H9 (cell line): ENCODE results near the gene OOSP3. TPM values are rescaled to one million over a fixed set of nuclear protein-coding genes. Genes with fewer than 3 reads are reported as not detected.

Experiments
- DNase-seq: peaks from one replicate; pipeline ENCODE4 v3.0.0-alpha.2; 2017
- H2AFZ ChIP-seq: one replicate; pipeline ENCODE4 v1.6.1; 2013; ENCODE audit warnings: mild to moderate bottlenecking, low read length, control low read depth, moderate library complexity
- H2AK5ac ChIP-seq: 2 replicates; pipeline ENCODE4 v1.6.1; 2013; ENCODE audit warnings: low read length, control low read depth, mixed read lengths; ENCODE audit not compliant: insufficient read length
- H2BK120ac ChIP-seq: one replicate; pipeline ENCODE4 v1.6.1; 2013; ENCODE audit warnings: low read depth, mild to moderate bottlenecking, low read length, control low read depth, inconsistent platforms; ENCODE audit not compliant: poor library complexity, severe bottlenecking
- H2BK12ac ChIP-seq: 2 replicates; pipeline ENCODE4 v1.6.1; 2013; ENCODE audit warnings: low read length, control low read depth, mixed read lengths, low read depth; ENCODE audit not compliant: insufficient read length
- H2BK15ac ChIP-seq: 2 replicates; pipeline ENCODE4 v1.6.1; 2013; ENCODE audit warnings: low read depth, low read length, control low read depth
- H2BK20ac ChIP-seq: one replicate; pipeline ENCODE4 v1.6.1; 2013; ENCODE audit warnings: low read depth, mild to moderate bottlenecking, low read length, control low read depth, inconsistent platforms; ENCODE audit not compliant: poor library complexity, severe bottlenecking
- H2BK5ac ChIP-seq: 2 replicates; pipeline ENCODE4 v1.6.1; 2013; ENCODE audit warnings: low read length, control low read depth, mixed read lengths; ENCODE audit not compliant: insufficient read length
- H3K14ac ChIP-seq: 2 replicates; pipeline ENCODE4 v1.6.1; 2013; ENCODE audit warnings: low read length, control low read depth; ENCODE audit not compliant: insufficient read depth
- H3K18ac ChIP-seq: 2 replicates; pipeline ENCODE4 v1.6.1; 2013; ENCODE audit warnings: low read depth, mild to moderate bottlenecking, mixed read lengths, low read length, control low read depth; ENCODE audit not compliant: insufficient read length
- H3K23ac ChIP-seq: 2 replicates; pipeline ENCODE4 v1.6.1; 2013; ENCODE audit warnings: low read length, control low read depth, mixed read lengths, low read depth; ENCODE audit not compliant: insufficient read length
- H3K23me2 ChIP-seq: 2 replicates; pipeline ENCODE4 v1.6.1; 2013; ENCODE audit warnings: low read depth, mild to moderate bottlenecking, mixed read lengths, low read length, control low read depth; ENCODE audit not compliant: insufficient read length, poor library complexity, severe bottlenecking
- H3K27ac ChIP-seq: 2 replicates; pipeline ENCODE4 v1.5.1; 2013; ENCODE audit warnings: low read length, control low read depth, mixed read lengths, low read depth; ENCODE audit not compliant: insufficient read length
- H3K27me3 ChIP-seq: 2 replicates; pipeline ENCODE4 v1.6.1; 2013; ENCODE audit warnings: low read length, control low read depth, inconsistent platforms; ENCODE audit not compliant: insufficient read depth
- H3K4ac ChIP-seq: 2 replicates; pipeline ENCODE4 v1.6.1; 2013; ENCODE audit warnings: low read depth, mild to moderate bottlenecking, control low read depth, inconsistent platforms, low read length, moderate library complexity
- H3K4me1 ChIP-seq: 2 replicates; pipeline ENCODE4 v1.6.1; 2013; ENCODE audit warnings: low read length, control low read depth, inconsistent platforms; ENCODE audit not compliant: insufficient read depth
- H3K4me2 ChIP-seq: 2 replicates; pipeline ENCODE4 v1.6.1; 2013; ENCODE audit warnings: low read length, control low read depth, mixed read lengths; ENCODE audit not compliant: insufficient read length, insufficient read depth
- H3K56ac ChIP-seq: 2 replicates; pipeline ENCODE4 v1.6.1; 2013; ENCODE audit warnings: low read depth, mild to moderate bottlenecking, mixed read lengths, low read length, control low read depth; ENCODE audit not compliant: insufficient read length
- H3K79me1 ChIP-seq: 2 replicates; pipeline ENCODE4 v1.6.1; 2013; ENCODE audit warnings: low read depth, mild to moderate bottlenecking, moderate library complexity, low read length, control low read depth, inconsistent platforms; ENCODE audit not compliant: insufficient read depth, poor library complexity, severe bottlenecking
- H3K79me2 ChIP-seq: 2 replicates; pipeline ENCODE4 v1.6.1; 2013; ENCODE audit warnings: low read length, control low read depth, inconsistent platforms; ENCODE audit not compliant: insufficient read depth
- H3K9ac ChIP-seq: 2 replicates; pipeline ENCODE4 v1.6.1; 2013; ENCODE audit warnings: low read length, control low read depth, mixed read lengths; ENCODE audit not compliant: insufficient read length; ENCODE audit errors: extremely low read depth
- H3K9me3 ChIP-seq: one replicate; pipeline ENCODE4 v1.6.1; 2013; ENCODE audit warnings: low read depth, low read length, inconsistent platforms; ENCODE audit not compliant: control insufficient read depth
- H3T11ph ChIP-seq: one replicate; pipeline ENCODE4 v1.6.1; 2013; ENCODE audit warnings: mild to moderate bottlenecking, low read length, control low read depth, inconsistent platforms
- H4K20me1 ChIP-seq: one replicate; pipeline ENCODE4 v1.6.1; 2013; ENCODE audit not compliant: control insufficient read depth, insufficient read length, insufficient read depth
- H4K5ac ChIP-seq: 2 replicates; pipeline ENCODE4 v1.6.1; 2013; ENCODE audit warnings: low read depth, mild to moderate bottlenecking, mixed read lengths, low read length, control low read depth; ENCODE audit not compliant: insufficient read length
- H4K8ac ChIP-seq: replicated peaks from 2 replicates; pipeline ENCODE4 v1.6.1; 2013; ENCODE audit warnings: low read length, control low read depth, mixed read lengths, low read depth; ENCODE audit not compliant: insufficient read length
- H4K91ac ChIP-seq: 2 replicates; pipeline ENCODE4 v1.6.1; 2013; ENCODE audit warnings: low read depth, mild to moderate bottlenecking, moderate library complexity, mixed read lengths, low read length, control low read depth; ENCODE audit not compliant: insufficient read length
- H3K27ac Mint-ChIP-seq, 3 experiments: 2 replicates in 2 of 3; 3 replicates in 1 of 3; pipeline ENCODE4 v1.8.0; 2020 to 2021; ENCODE audit warnings: mixed read lengths in 3 of 3, mild to moderate bottlenecking in 1 of 3, moderate library complexity in 1 of 3
- H3K27me3 Mint-ChIP-seq: 2 replicates; pipeline ENCODE4 v1.8.0; 2021; ENCODE audit warnings: low read depth, mild to moderate bottlenecking, moderate library complexity, mixed read lengths
- H3K36me3 Mint-ChIP-seq, 3 experiments: 2 replicates in 2 of 3; 3 replicates in 1 of 3; pipeline ENCODE4 v1.8.0; 2020 to 2021; ENCODE audit warnings: low read depth in 3 of 3, mixed read lengths in 3 of 3; ENCODE audit not compliant: insufficient read depth in 1 of 3
- H3K4me1 Mint-ChIP-seq, 2 experiments: 2 replicates each; pipeline ENCODE4 v1.8.0; 2020; ENCODE audit warnings: mixed read lengths in 2 of 2
- H3K4me3 Mint-ChIP-seq, 2 experiments: 2 replicates in 1 of 2; 3 replicates in 1 of 2; pipeline ENCODE4 v1.8.0; 2020 to 2021; ENCODE audit warnings: mild to moderate bottlenecking in 2 of 2, mixed read lengths in 2 of 2, moderate library complexity in 1 of 2
- H3K9me3 Mint-ChIP-seq, 2 experiments: 2 replicates in 1 of 2; 3 replicates in 1 of 2; pipeline ENCODE4 v1.8.0; 2020; ENCODE audit warnings: mild to moderate bottlenecking in 2 of 2, mixed read lengths in 2 of 2, moderate library complexity in 1 of 2
- total RNA-seq: library from RNA; stranded (reverse); gene quantifications from 2 replicates; pipeline ENCODE4 v1.2.1, GENCODE V29; 2021
- TF ChIP-seq, protein P1 (sequence below): fragments of 200-600 bp; sonication (generic); conservative IDR thresholded peaks from 3 replicates; pipeline ENCODE4 v1.8.0; 2021; ENCODE audit warnings: antibody characterized with exemption, mild to moderate bottlenecking

The OOSP3 gene
- total RNA-seq, 1 experiment from 2014 or later: not detected

DNA sequence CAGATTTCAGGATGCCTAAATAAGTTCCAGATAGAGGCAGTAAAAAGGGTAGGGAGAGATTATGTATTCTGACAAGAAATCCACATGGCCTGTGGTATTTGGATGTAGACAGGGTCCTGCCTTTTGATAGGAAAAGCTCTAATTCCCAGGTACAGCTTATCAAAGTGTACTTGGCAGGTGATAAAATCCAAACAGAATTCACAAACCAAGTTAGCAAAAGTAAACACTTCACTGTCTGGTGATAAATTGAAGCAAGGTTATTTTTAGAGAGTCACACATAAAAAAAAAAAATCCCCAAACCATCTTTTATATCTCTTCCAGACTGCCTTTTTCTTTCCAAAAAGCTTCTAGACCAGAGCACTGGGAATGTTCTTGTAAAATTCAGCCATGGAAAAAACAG is 39.0 kb upstream of the OOSP3 start:
- no peak overlapping the region for H2BK20ac ChIP-seq
- H3K14ac ChIP-seq: no peak overlapping the region
- no peaks in the 10 kb centered on the region for H3K79me2 ChIP-seq
- no peaks in the 10 kb centered on the region for H3K9me3 ChIP-seq
- no peak overlapping the region for H3K23ac ChIP-seq
- H3K18ac ChIP-seq: no peak overlapping the region
- H3K4ac ChIP-seq: no peak overlapping the region
- H3T11ph ChIP-seq: no peak overlapping the region
- no peak overlapping the region for H2AK5ac ChIP-seq
- no peak overlapping the region for H4K91ac ChIP-seq
- no peaks in the 10 kb centered on the region for H3K27me3 ChIP-seq
- H3K4me1 ChIP-seq: no peaks in the 10 kb centered on the region
- H4K8ac ChIP-seq: no peak overlapping the region
- H4K5ac ChIP-seq: no peak overlapping the region
- no peak overlapping the region for H3K56ac ChIP-seq
- H3K27me3 Mint-ChIP-seq: no peaks in the 10 kb centered on the region
- H2BK5ac ChIP-seq: no peak overlapping the region
- H3K4me1 Mint-ChIP-seq: no peaks in the 10 kb centered on the region; a peak in 1 of 4 replicates
- H3K9me3 Mint-ChIP-seq: no peaks in the 10 kb centered on the region
- no peak overlapping the region for H2BK120ac ChIP-seq
- DNase-seq: no peak
- no peak overlapping the region for H3K4me3 Mint-ChIP-seq
- H3K79me1 ChIP-seq: no peaks in the 10 kb centered on the region
- H2BK15ac ChIP-seq: no peak overlapping the region
- H2BK12ac ChIP-seq: no peak overlapping the region
- no peaks in the 10 kb centered on the region for H3K36me3 Mint-ChIP-seq
- no peak overlapping the region for H2AFZ ChIP-seq
- no peaks in the 10 kb centered on the region for H4K20me1 ChIP-seq
- no peak overlapping the region for H3K27ac ChIP-seq
- no peak overlapping the region for H3K4me2 ChIP-seq
- no peaks in the 10 kb centered on the region for H3K23me2 ChIP-seq
- H3K9ac ChIP-seq: no peak overlapping the region
- no peak overlapping the region for H3K27ac Mint-ChIP-seq
- TF ChIP-seq, protein P1, sequence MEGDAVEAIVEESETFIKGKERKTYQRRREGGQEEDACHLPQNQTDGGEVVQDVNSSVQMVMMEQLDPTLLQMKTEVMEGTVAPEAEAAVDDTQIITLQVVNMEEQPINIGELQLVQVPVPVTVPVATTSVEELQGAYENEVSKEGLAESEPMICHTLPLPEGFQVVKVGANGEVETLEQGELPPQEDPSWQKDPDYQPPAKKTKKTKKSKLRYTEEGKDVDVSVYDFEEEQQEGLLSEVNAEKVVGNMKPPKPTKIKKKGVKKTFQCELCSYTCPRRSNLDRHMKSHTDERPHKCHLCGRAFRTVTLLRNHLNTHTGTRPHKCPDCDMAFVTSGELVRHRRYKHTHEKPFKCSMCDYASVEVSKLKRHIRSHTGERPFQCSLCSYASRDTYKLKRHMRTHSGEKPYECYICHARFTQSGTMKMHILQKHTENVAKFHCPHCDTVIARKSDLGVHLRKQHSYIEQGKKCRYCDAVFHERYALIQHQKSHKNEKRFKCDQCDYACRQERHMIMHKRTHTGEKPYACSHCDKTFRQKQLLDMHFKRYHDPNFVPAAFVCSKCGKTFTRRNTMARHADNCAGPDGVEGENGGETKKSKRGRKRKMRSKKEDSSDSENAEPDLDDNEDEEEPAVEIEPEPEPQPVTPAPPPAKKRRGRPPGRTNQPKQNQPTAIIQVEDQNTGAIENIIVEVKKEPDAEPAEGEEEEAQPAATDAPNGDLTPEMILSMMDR: no peak
